ENCODE data around the gene DCAF8. TPM values are rescaled to one million over a fixed set of nuclear protein-coding genes. Genes with fewer than 3 reads are reported as not detected.

DCAF8 gene
- total RNA-seq, 6 experiments from 2014 or later = 80.2 to 137 (median 110) TPM

- Histone ChIP-seq H3K4me3 (no peak overlapping the region), H3K36me3 (no peaks in the 10 kb centered on the region), H3K27ac (no peak overlapping the region), H3K4me1 (no peaks in the 10 kb centered on the region), H3K9me3 (no peaks in the 10 kb centered on the region), H3K27me3 (no peaks in the 10 kb centered on the region)
- intact Hi-C loops (cut with DNase I) = no loop called here
- no peak for ATAC-seq
- 44% methylated on average over 3 of the region's 7 CpGs for WGBS (ENCODE audit: insufficient coverage, low coverage, low lambda C conversion rate, missing lambda C conversion rate)
- no peak for TF ChIP-seq POLR2A (IDR thresholded peaks at IDR 0.05)
- no peak for TF ChIP-seq CTCF (IDR thresholded peaks at IDR 0.05)
- no peak for DNase-seq
Measured at GRCh38 chr1:160187407-160187806, 74.9 kb downstream of the DCAF8 start.

DNA sequence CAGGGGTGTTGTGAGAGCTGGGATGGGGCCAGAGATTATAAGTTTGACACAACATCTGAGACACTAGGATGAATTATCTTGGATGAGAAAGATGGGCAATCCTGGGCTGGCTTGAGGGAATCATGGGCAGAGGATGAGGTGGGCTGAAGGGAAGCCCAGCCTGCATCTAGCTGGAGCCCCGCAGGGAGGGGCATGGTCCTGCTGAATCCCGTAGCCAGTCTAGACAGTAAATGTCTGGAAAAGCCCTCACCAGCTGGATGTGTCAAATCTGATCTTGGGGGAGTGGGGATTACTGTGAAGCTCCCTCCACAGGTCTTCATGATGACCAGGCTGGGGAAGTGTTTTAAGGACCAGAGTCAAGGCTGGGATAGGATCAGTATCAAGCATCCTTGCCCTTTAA lies 75.6 kb downstream of the DCAF8 start:
- no peaks in the 10 kb centered on the region for H3K9me3 ChIP-seq
- H3K27me3 ChIP-seq = no peaks in the 10 kb centered on the region
- DNase-seq (no peak), ATAC-seq (no peak)
- intact Hi-C loops (cut with DNase I) = no loop called here
- H3K27ac ChIP-seq = no peak overlapping the region
- 65% methylated on average over 2 of the region's 2 CpGs for WGBS (ENCODE audit: insufficient coverage, low coverage, low lambda C conversion rate, missing lambda C conversion rate)
- TF ChIP-seq POLR2A (IDR thresholded peaks at IDR 0.05) (no peak), CTCF (IDR thresholded peaks at IDR 0.05) (no peak)
- H3K36me3 ChIP-seq = no peaks in the 10 kb centered on the region
- H3K4me3 ChIP-seq = no peak overlapping the region
- no peaks in the 10 kb centered on the region for H3K4me1 ChIP-seq

GRCh38 chr1:160186246-160186645 lies 76.1 kb downstream of the DCAF8 start:
- no peak overlapping the region for H3K4me3 ChIP-seq
- no peak for DNase-seq
- H3K36me3 ChIP-seq = no peaks in the 10 kb centered on the region
- WGBS (ENCODE audit: insufficient coverage, low coverage, low lambda C conversion rate, missing lambda C conversion rate) = 75% methylated on average over 5 of the region's 7 CpGs
- no peaks in the 10 kb centered on the region for H3K27me3 ChIP-seq
- ATAC-seq = no peak
- intact Hi-C loops (cut with DNase I) = no loop called here
- H3K9me3 ChIP-seq = no peaks in the 10 kb centered on the region
- TF ChIP-seq POLR2A (IDR thresholded peaks at IDR 0.05) (no peak), CTCF (IDR thresholded peaks at IDR 0.05) (no peak)
- no peak overlapping the region for H3K27ac ChIP-seq
- H3K4me1 ChIP-seq = no peaks in the 10 kb centered on the region

DNA sequence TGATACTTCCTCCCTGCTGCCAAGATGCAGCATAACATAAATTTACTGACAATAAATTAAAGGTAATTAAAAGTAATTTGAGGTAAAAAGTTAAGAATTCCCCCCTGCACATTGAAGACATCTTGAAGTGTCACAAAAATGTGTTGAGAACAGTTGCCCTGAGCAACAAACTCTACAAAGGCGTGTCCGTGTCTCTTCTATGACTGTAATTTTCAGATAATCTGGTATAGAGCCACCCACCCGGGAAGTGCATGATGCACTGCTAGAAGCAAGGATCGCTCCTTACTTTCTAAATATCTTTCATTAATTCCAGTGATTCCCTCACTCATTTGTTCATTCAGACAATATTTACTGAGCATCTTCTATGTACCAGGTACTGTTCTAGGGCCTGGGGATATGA lies 83.0 kb downstream of the DCAF8 start:
- Histone ChIP-seq H3K27me3 (no peaks in the 10 kb centered on the region), H3K9me3 (no peaks in the 10 kb centered on the region), H3K36me3 (no peaks in the 10 kb centered on the region), H3K4me3 (no peak overlapping the region), H3K4me1 (no peaks in the 10 kb centered on the region), H3K27ac (no peak overlapping the region)
- ATAC-seq = no peak
- WGBS (ENCODE audit: insufficient coverage, low coverage, low lambda C conversion rate, missing lambda C conversion rate) = 81% methylated on average over 4 of the region's 4 CpGs
- DNase-seq = no peak
- intact Hi-C loops (cut with DNase I) = loop anchor here in 1 of 2 donors (10.0 kb wide), 1 partner anchor 65 kb away; the partner anchor contains the start of gene ATP1A2
- no peak for TF ChIP-seq CTCF (IDR thresholded peaks at IDR 0.05)
- TF ChIP-seq POLR2A (IDR thresholded peaks at IDR 0.05) = no peak

GRCh38 chr1:160178731-160179130 lies 83.6 kb downstream of the DCAF8 start:
- intact Hi-C loops (cut with DNase I) = loop anchor here in 1 of 2 donors (10.0 kb wide), 1 partner anchor 64 kb away; the partner anchor contains the start of gene ATP1A2
- no peak for ATAC-seq
- WGBS (ENCODE audit: insufficient coverage, low coverage, low lambda C conversion rate, missing lambda C conversion rate) = 86% methylated on average over 2 of the region's 2 CpGs
- no peaks in the 10 kb centered on the region for H3K36me3 ChIP-seq
- H3K4me3 ChIP-seq = no peak overlapping the region
- no peak overlapping the region for H3K27ac ChIP-seq
- H3K4me1 ChIP-seq = no peaks in the 10 kb centered on the region
- H3K27me3 ChIP-seq = no peaks in the 10 kb centered on the region
- no peak for DNase-seq
- no peak for TF ChIP-seq CTCF (IDR thresholded peaks at IDR 0.05)
- no peak for TF ChIP-seq POLR2A (IDR thresholded peaks at IDR 0.05)
- H3K9me3 ChIP-seq = no peaks in the 10 kb centered on the region
